HG03571 (cell line): ENCODE data around the gene MTMR12.

Source experiments
- ATAC-seq: cut with Tn5 transposase; IDR thresholded peaks from one replicate; pipeline ENCODE4 v1.9.1; 2021; ENCODE audit not compliant: unreplicated experiment

The MTMR12 gene

DNA sequence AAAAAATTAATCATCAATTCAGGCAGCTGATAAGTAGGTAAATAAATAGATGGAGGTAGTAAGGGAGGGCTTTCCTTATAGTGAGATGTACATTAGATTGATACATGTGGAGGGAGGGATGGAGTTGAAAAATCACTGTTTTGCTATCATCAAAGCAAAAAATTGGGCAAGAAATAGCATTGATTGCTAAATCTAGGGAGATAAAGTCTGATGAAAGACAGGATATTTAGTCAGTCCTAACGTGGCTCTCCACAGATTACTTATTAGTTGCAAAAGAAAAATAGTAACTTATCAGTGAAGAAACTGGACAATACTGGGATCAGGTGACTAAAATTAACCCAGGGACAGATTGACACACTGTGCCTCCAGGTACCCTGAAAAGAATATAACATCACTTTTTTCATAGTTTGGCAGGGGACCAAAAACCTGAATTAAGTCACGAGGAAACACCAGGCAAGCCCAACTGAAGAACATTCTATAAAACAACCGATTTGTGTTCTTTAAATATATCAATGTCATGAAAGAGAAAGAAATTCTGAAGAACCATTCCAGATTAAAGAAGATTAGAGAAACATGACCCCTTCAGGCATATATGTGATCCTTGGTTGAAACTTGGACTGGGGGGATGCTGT lies 111.5 kb downstream of the MTMR12 start:
- no peak for ATAC-seq

- ATAC-seq = no peak
These were observed 115.7 kb downstream of the MTMR12 start for GRCh38 chr5:32197032-32197431.

- no peak for ATAC-seq
These were observed 117.5 kb downstream of the MTMR12 start for GRCh38 chr5:32195265-32195664.

GRCh38 chr5:32193591-32193990 lies 119.1 kb downstream of the MTMR12 start:
- no peak for ATAC-seq

GRCh38 chr5:32190095-32190494 lies 122.6 kb downstream of the MTMR12 start:
- ATAC-seq = no peak

DNA sequence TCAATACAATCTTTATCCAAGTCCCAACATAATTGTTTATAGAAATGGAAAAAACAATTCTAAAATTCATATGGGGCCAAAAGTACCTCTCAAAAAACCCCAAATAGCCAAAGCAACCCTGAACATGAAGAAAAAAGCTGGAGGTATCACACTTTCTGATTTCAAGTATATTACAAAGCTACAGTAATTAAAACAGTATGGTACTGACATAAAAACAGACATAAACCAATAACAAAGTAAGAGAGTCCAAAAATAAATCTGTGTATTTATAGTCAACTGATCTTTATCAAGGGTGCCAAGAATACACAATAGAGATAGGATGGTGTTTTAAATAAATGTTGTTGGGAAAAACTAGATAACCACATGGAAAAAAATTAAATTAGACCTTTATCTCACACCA lies 125.1 kb downstream of the MTMR12 start:
- no peak for ATAC-seq

GRCh38 chr5:32182463-32183063 lies 130.2 kb downstream of the MTMR12 start:
- no peak for ATAC-seq
